ENCODE measurements around the gene CPT1C.
A peak's percentile ranks its signal among the peaks of the same experiment; 100 is the strongest.
"Not testable (repeated sequence)": the region's sequence is repeated elsewhere in the genome, so short reads cannot be mapped to it uniquely, and the experiment has no call there.

The CPT1C gene

GRCh38 chr19:49704888-49705642 lies 14.1 kb downstream of the CPT1C start:
- DNase-seq (ENCODE audit: low read depth in 3 of 3): no peak

GRCh38 chr19:49705919-49706318 lies 15.0 kb downstream of the CPT1C start:
- no peak for DNase-seq (ENCODE audit: low read depth in 3 of 3)

- DNase-seq (ENCODE audit: low read depth in 3 of 3): no peak
Observed at GRCh38 chr19:49710372-49710951, 19.5 kb downstream of the CPT1C start.

- no peak for DNase-seq (ENCODE audit: low read depth in 3 of 3)
Observed at GRCh38 chr19:49712397-49712859, 21.5 kb downstream of the CPT1C start.

GRCh38 chr19:49713236-49713845 lies 22.4 kb downstream of the CPT1C start:
- no peak for DNase-seq (ENCODE audit: low read depth in 3 of 3)

- DNase-seq (ENCODE audit: low read depth in 3 of 3): no peak
Observed at GRCh38 chr19:49716154-49716553, 25.2 kb downstream of the CPT1C start.

GRCh38 chr19:49718511-49718910 lies 27.6 kb downstream of the CPT1C start:
- DNase-seq (ENCODE audit: low read depth in 3 of 3): no peak

- DNase-seq (ENCODE audit: low read depth in 3 of 3): no peak
Observed at GRCh38 chr19:49718991-49719390, 28.1 kb downstream of the CPT1C start.

GRCh38 chr19:49719420-49719819 lies 28.5 kb downstream of the CPT1C start:
- not testable (repeated sequence) for DNase-seq (ENCODE audit: low read depth in 3 of 3)

GRCh38 chr19:49727217-49728030 lies 36.5 kb downstream of the CPT1C start:
- DNase-seq (ENCODE audit: low read depth in 3 of 3): no peak

GRCh38 chr19:49730166-49730565 lies 39.2 kb downstream of the CPT1C start:
- DNase-seq (ENCODE audit: low read depth in 3 of 3): no peak

GRCh38 chr19:49738268-49738667 lies 47.4 kb downstream of the CPT1C start:
- no peak for DNase-seq (ENCODE audit: low read depth in 3 of 3)

- no peak for DNase-seq (ENCODE audit: low read depth in 3 of 3)
Observed at GRCh38 chr19:49739098-49739497, 48.2 kb downstream of the CPT1C start.

GRCh38 chr19:49739933-49740332 lies 49.0 kb downstream of the CPT1C start:
- DNase-seq (ENCODE audit: low read depth in 3 of 3): no peak

- DNase-seq (ENCODE audit: low read depth in 3 of 3): no peak
Observed at GRCh38 chr19:49741210-49741844, 50.4 kb downstream of the CPT1C start.

- DNase-seq (ENCODE audit: low read depth in 3 of 3): no peak
Observed at GRCh38 chr19:49744946-49745381, 54.0 kb downstream of the CPT1C start.

- peak in 2 of 3 experiments; percentile 18 to 62 for DNase-seq (ENCODE audit: low read depth in 3 of 3)
Observed at GRCh38 chr19:49746206-49746958, 55.5 kb downstream of the CPT1C start.

GRCh38 chr19:49749055-49749716 lies 58.3 kb downstream of the CPT1C start:
- DNase-seq (ENCODE audit: low read depth in 3 of 3): no peak

- no peak for DNase-seq (ENCODE audit: low read depth in 3 of 3)
Observed at GRCh38 chr19:49749771-49750170, 58.9 kb downstream of the CPT1C start.

- DNase-seq (ENCODE audit: low read depth in 3 of 3): no peak
Observed at GRCh38 chr19:49752701-49753100, 61.8 kb downstream of the CPT1C start.

Data from stimulated activated CD4-positive, alpha-beta T cell treated with anti-CD3 and anti-CD28 coated beads, TNF-alpha, amount 100 ng/mL, for 24 hours (primary cell).